ENCODE measurements around the gene DLX1.
"Not testable (repeated sequence)": the region's sequence is repeated elsewhere in the genome, so short reads cannot be mapped to it uniquely, and the experiment has no call there.

The DLX1 gene

DNA sequence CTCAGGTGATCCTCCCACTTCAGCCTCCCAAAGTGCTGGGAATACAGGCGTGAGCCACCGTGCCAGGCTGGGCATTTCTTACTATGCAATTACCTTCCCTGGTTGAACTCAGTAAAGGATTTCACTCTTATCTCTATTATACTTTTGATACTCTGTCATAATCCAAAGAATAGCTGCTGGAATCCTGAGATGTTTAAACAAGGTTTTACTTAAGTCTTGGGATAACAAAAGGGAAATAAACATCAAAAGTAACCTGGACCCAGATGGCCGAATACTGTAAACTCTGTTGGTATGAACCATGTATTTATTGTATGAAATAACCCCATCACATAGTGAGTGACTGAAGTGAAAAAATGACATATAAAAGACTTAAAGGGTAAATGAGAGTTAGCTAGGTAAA is 29.3 kb downstream of the DLX1 start:
- DNase-seq (ENCODE audit: low read depth), result no peak

DNA sequence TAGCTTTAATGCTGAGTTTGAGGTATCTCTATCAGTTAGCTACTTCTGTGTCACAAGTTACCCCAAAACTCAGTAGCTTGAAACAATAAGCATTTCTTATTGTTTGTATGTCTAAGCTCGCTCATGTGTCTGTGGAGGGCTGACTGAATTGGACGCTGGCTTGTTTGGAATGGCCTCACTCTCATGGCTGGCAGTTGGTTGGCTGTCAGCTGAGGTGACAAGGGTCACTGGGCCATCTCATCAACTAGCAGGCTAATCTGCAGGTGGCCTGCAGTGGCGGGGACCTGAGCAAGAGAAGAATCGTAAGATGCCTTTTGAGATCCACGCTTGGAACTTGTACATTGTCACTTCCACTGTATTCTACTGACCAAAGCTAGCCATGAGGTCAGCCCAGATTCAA is 30.8 kb downstream of the DLX1 start:
- no peak for DNase-seq (ENCODE audit: low read depth)

DNA sequence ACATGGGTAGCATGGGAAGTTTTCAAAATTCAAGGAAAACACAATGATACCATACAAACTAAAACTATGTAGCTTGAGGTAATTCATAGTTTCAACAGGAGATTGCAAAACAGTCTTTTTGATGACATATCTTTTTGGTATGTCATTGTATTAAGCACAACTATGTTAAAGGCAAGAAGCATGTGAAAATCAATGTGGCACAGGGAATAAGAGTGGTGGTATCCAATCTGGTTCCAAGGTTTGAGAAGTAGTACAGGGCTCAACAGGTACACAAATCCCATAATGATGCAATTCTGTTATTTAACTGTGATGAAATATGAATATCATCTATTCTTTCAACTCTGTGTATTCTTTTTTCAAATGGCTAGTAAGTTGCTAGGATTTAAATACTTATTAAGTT is 33.8 kb downstream of the DLX1 start:
- DNase-seq (ENCODE audit: low read depth), result no peak

GRCh38 chr2:172120118-172120517 is 34.8 kb downstream of the DLX1 start:
- no peak for DNase-seq (ENCODE audit: low read depth)

- no peak for DNase-seq (ENCODE audit: low read depth)
These were observed 43.2 kb downstream of the DLX1 start for GRCh38 chr2:172128484-172128883.

DNA sequence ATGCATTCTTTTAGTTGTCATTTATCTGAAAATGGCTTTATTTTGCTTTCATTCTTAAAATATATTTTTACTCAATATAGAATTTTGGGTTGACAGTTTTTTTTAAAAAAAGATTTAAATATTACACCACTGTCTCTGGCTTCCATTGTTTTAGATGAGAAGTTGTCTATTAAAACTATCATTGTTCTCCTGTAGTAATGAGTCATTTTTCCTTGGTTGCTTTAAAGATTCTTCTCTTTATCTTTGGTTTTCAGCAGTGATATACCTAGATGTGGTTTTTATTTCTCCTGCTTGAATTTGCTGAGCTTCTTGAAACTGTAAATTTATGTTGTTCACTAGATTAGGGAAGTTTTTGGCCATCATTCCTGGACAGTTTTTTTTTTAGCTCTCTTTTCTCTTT is 44.1 kb downstream of the DLX1 start:
- DNase-seq (ENCODE audit: low read depth), result no peak

- DNase-seq (ENCODE audit: low read depth), result no peak
These were observed 46.6 kb downstream of the DLX1 start for GRCh38 chr2:172131713-172132555.

- DNase-seq (ENCODE audit: low read depth), result no peak
These were observed 49.0 kb downstream of the DLX1 start for GRCh38 chr2:172134270-172134669.

- DNase-seq (ENCODE audit: low read depth), result no peak
These were observed 50.1 kb downstream of the DLX1 start for GRCh38 chr2:172135446-172135845.

DNA sequence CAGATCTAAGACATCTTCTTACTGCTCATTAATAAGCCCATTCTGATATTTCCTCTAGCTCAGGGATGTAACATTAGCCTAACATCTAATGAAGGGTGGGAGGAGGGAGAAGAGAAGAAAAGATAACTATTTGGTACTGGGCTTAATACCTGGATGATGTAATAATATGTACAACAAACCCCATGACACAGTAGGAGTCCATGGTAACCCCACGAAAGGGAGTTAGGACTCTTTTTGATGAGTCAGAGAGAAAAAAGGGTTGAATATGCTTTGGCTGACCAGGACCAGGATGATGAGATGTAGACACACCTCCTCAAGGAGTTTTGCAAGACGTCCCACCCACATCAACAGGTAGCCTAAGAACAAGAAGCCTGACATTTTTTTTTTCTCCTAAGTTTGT is 51.8 kb downstream of the DLX1 start:
- no peak for DNase-seq (ENCODE audit: low read depth)

GRCh38 chr2:172137943-172138342 is 52.6 kb downstream of the DLX1 start:
- no peak for DNase-seq (ENCODE audit: low read depth)

- DNase-seq (ENCODE audit: low read depth), result not testable (repeated sequence)
These were observed 53.4 kb downstream of the DLX1 start for GRCh38 chr2:172138727-172139126.
